ENCODE results near the gene MAP1LC3B2. TPM values are rescaled to one million over a fixed set of nuclear protein-coding genes. Genes with fewer than 3 reads are reported as not detected.
A peak's percentile ranks its signal among the peaks of the same experiment; 100 is the strongest.

MAP1LC3B2 gene
- total and polyA plus RNA-seq, 2 of the 13 experiments (the other 11 are each of a cell fraction or from before 2014, with no cell fraction given) = 0.60 to 2.2 TPM

GRCh38 chr12:116601933-116602810 lies 43.0 kb downstream of the MAP1LC3B2 start (continued):
- TF ChIP-seq ZNF512B (CRISPR knock-in tag; IDR thresholded peaks at IDR 0.05; ENCODE audit: borderline replicate concordance) (no peak), DMAP1 (CRISPR knock-in tag; IDR thresholded peaks at IDR 0.05) (no peak), RFXANK (CRISPR knock-in tag; IDR thresholded peaks at IDR 0.05) (no peak), ZNF589 (CRISPR knock-in tag; conservative IDR thresholded peaks at IDR 0.05) (no peak), ZNF772 (CRISPR knock-in tag; IDR thresholded peaks at IDR 0.05) (no peak), TARDBP (CRISPR knock-in tag; IDR thresholded peaks at IDR 0.05) (no peak), CEBPG (CRISPR knock-in tag; IDR thresholded peaks at IDR 0.05) (0 out of 2 replicates have a peak, but pooled peaks have one; percentile 13), PPARG (CRISPR knock-in tag; conservative IDR thresholded peaks at IDR 0.05) (no peak)

GRCh38 chr12:116603546-116604177 lies 44.5 kb downstream of the MAP1LC3B2 start:
- no peak for DNase-seq (ENCODE audit: low spot score)
- FAIRE-seq = no peak
- H3K36me3 ChIP-seq (replicated peaks in 1 of 2; ENCODE audit: control insufficient read depth in 1 of 2, insufficient read depth in 2 of 2, low read length in 2 of 2) = no peaks in the 10 kb centered on the region
- no peak overlapping the region for H3K9ac ChIP-seq (ENCODE audit: insufficient read depth, low read depth, low read length)
- in situ Hi-C loops (cut with HindIII; ENCODE audit: extremely low pct_ligation_motif_present, low pct_unique_long_range_greater_than_20kb) (no loop called here), intact Hi-C loops (cut with micrococcal nuclease; ENCODE audit: unreplicated experiment) (no loop called here)
- POLR2A ChIA-PET = no interaction called here
- CTCF ChIA-PET (ENCODE audit: low intra/inter-chr PET ratio, low total read pairs) = no interaction called here
- H3K4me2 ChIP-seq (ENCODE audit: low read depth, low read length) = no peak overlapping the region
- TF ChIP-seq ZNF781 (CRISPR knock-in tag; IDR thresholded peaks at IDR 0.05; ENCODE audit: borderline replicate concordance, not compliant biosample characterization) = no peak
- no peak for TF ChIP-seq ZBTB25 (CRISPR knock-in tag; IDR thresholded peaks at IDR 0.05)
- H3K9me3 ChIP-seq (ENCODE audit: low read length) = no peaks in the 10 kb centered on the region
- H3K4me1 ChIP-seq (ENCODE audit: insufficient read depth, low read length) = peaks cover 14% of the 10 kb centered on the region
- ATAC-seq = no peak
- H3K79me2 ChIP-seq (ENCODE audit: insufficient read depth, low read length) = no peaks in the 10 kb centered on the region
- H3K27ac ChIP-seq (ENCODE audit: extremely low read length, insufficient read depth, low read length) = no peak overlapping the region
- no peaks in the 10 kb centered on the region for H4K20me1 ChIP-seq (ENCODE audit: insufficient read depth, low read length)
- no TSS peak for BruUV-seq (replicated peaks)
- H2AFZ ChIP-seq (ENCODE audit: low read length) = no peak overlapping the region
- no peak overlapping the region for H3K4me3 ChIP-seq (replicated peaks in 1 of 3; ENCODE audit: insufficient read depth in 1 of 3, low read depth in 2 of 3, low read length in 3 of 3)
- 56% methylated on average over 13 of the region's 15 CpGs for WGBS (ENCODE audit: low lambda C conversion rate)
- peaks cover 0 to 14% of the 10 kb centered on the region in 2 experiments; a peak in 1 of 5 replicates for H3K27me3 ChIP-seq (ENCODE audit: control insufficient read depth in 1 of 2, insufficient read depth in 2 of 2, low read length in 2 of 2)
